ENCODE data around the gene MS4A18.

Gene MS4A18

DNA sequence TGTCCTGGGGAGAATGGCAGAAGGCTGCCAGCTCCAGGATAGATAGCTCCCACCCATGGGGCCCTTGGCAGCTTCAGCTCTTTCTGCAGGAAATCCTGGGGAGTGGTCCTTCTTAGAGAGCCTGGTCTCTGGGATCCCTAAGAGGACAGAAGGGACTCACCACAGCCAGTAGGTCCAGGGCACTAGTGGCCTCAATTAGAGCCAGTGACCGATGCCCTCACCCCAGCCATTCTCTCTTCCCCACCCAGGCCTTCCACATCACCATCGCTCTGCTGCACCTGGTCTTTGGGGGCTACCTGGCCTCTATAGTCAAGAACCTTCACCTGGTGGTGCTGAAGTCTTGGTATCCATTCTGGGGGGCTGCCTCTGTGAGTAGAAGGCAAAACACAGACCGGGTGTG lies 66.2 kb downstream of the MS4A18 start:
- no peak for DNase-seq

DNA sequence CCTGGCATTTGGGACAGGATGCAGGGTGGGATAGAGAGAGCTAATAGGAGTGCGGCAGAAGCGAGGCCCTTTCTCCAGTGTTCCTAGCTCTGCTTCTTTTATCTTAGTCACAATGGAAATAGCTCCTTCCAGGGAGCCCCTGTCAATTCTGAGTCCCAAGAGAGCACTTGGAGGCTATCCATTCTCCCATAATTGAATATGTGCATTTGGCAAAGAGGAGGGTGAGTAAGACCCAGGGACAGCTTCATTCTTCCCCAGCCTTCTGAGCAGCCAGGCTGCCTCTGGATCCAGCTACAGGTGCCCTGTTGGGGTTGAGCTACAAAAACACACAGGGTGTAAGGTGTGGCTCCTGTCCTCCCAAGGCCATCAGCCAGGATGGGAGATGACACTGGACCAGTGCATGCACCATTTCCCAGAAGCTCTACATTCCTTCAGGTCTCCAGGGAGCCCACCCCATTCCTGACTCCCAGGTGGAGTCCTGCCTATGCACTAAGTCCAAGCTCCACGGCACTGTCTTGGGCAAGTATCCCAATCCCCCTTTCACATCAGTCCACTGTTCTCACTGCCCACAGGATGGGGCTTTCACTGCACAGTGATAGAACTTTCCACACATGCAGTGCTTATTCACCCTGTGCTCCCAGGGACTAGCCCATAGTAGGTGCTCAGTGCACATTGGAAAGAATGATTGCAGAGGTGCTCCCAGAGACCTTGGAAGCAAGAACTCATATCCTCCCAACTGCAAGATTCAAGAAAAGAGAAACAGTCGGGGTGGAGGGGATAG lies 66.8 kb downstream of the MS4A18 start:
- no peak for DNase-seq

DNA sequence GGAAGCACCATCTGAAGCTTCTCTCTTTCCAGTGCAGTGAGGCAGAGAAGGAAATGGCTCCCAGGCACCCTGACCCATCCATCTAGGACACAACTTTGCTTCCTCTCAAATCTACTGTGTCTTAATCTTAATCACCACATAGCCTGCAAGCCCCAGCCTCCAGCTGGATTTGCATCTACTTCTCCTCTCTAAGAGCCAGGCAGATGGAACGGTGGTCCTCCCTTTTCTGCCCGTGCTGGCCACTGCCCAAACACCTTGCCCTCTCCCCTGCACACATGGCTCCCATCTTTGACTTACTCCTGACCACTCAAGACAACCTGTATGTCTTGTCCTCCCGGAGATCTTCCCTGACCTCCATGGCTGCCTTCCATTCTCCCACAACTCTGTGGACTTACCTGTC lies 68.0 kb downstream of the MS4A18 start:
- DNase-seq = no peak

Measured in activated CD4-positive, alpha-beta T cell treated with anti-CD3 and anti-CD28 coated beads, Interleukin-2, amount 50 U/mL, for 48 hours (primary cell).